ENCODE measurements around the gene OR11H6.
"Not testable (repeated sequence)": the region's sequence is repeated elsewhere in the genome, so short reads cannot be mapped to it uniquely, and the experiment has no call there.

OR11H6 gene, protein sequence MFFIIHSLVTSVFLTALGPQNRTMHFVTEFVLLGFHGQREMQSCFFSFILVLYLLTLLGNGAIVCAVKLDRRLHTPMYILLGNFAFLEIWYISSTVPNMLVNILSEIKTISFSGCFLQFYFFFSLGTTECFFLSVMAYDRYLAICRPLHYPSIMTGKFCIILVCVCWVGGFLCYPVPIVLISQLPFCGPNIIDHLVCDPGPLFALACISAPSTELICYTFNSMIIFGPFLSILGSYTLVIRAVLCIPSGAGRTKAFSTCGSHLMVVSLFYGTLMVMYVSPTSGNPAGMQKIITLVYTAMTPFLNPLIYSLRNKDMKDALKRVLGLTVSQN

GRCh38 chr14:20223410-20223809 lies at the start of gene OR11H6:
Gene OR11H6 (plus strand): TSS chr14:20223710. CDS start chr14:20223710, 0 bp downstream.
- no peak for FAIRE-seq

GRCh38 chr14:20174205-20174604 lies 49.3 kb upstream of the OR11H6 start:
- not testable (repeated sequence) for FAIRE-seq

DNA sequence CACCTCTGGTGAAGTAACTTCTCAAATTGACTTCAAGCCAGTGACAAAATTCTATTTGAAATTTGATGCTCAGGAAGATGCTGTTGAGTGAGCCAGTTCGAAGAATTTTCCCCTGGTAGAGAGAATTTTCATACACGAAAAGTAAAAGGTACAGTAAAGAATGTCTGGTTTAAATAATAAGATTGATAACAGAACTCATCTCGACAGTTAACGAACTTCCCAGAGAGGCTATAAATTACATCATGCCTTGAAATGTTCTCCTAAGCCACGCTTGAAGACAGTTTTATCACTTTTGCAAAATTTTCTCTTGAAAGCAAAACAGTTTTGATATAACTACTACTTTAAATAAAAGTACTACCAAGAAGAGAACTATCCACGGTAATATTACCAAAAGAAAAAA lies 47.2 kb upstream of the OR11H6 start:
- FAIRE-seq = no peak

- FAIRE-seq = no peak
These were observed 46.0 kb upstream of the OR11H6 start for GRCh38 chr14:20177433-20177974.

DNA sequence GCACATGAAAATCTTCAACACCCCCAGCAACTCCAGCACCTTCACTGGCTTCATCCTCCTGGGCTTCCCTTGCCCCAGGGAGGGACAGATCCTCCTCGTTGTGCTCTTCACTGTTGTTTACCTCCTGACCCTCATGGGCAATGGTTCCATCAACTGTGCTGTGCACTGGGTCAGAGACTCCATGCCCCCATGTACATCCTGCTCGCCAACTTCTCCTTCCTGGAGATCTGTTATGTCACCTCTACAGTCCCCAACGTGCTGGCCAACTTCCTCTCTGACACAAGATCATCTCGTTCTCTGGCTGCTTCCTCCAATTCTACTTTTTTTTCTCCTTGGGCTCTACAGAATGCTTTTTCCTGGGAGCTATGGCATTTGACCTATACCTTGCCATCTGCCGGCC lies 44.3 kb upstream of the OR11H6 start:
- no peak for FAIRE-seq

GRCh38 chr14:20179880-20180279 lies 43.6 kb upstream of the OR11H6 start:
- FAIRE-seq = no peak

GRCh38 chr14:20180486-20180885 lies 43.0 kb upstream of the OR11H6 start:
- no peak for FAIRE-seq

DNA sequence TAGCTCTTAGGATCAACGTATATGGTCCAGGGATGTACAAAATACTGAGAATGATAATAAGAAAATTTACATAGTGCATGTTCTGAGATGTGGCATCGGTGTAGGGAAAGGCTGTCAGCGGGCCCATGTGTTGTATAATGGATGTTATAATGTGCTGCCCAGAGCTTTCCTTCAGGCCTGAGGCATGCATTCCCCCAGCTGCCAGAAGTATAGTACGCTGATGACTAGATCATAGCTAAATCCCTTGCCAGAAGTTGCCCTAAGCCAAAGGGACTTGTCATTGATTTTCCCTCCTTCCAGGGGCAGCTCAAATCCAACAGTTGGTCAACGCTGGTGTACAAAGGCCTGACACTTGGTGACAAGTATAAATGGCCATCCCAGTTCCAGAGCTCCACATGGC lies 39.3 kb upstream of the OR11H6 start:
- FAIRE-seq = no peak

DNA sequence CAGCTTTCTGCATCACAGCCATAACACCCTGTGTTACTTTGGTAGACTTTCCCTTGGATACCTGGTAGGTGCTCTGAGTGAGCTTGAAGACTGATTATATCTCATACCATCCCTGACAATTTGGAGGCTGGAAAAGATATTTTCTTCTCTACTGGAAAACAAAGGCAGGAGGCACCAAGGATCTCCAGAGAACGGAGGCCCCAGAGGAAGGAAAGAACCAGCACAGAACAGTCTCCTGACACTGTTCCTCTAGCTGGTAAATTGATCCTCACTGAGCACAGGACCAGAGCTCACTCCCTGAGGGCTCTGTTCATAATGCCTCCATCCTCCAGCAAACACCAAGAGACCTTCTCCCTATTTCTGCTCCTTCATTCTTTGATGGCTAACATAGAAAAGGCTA lies 32.9 kb upstream of the OR11H6 start, which contains the start of gene OR11G2:
Gene OR11G2, plus strand, starts transcription at position 301 of the 400 bp plus-strand sequence. CDS start 6,542 bp downstream, outside the sequence.
- no peak for FAIRE-seq

GRCh38 chr14:20191396-20191795 lies 32.1 kb upstream of the OR11H6 start:
- no peak for FAIRE-seq

GRCh38 chr14:20194101-20194500 lies 29.4 kb upstream of the OR11H6 start:
- FAIRE-seq = no peak

GRCh38 chr14:20195170-20195569 lies 28.3 kb upstream of the OR11H6 start:
- not testable (repeated sequence) for FAIRE-seq

- FAIRE-seq = no peak
These were observed 27.6 kb upstream of the OR11H6 start for GRCh38 chr14:20195911-20196310.

DNA sequence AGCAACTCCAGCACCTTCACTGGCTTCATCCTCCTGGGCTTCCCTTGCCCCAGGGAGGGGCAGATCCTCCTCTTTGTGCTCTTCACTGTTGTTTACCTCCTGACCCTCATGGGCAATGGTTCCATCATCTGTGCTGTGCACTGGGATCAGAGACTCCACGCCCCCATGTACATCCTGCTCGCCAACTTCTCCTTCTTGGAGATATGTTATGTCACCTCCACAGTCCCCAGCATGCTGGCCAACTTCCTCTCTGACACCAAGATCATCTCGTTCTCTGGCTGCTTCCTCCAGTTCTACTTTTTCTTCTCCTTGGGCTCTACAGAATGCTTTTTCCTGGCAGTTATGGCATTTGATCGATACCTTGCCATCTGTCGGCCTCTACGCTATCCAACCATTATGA lies 26.1 kb upstream of the OR11H6 start:
- FAIRE-seq = no peak

- FAIRE-seq = no peak
These were observed 24.5 kb upstream of the OR11H6 start for GRCh38 chr14:20198991-20199390.

GRCh38 chr14:20204721-20205120 lies 18.8 kb upstream of the OR11H6 start:
- FAIRE-seq = no peak

DNA sequence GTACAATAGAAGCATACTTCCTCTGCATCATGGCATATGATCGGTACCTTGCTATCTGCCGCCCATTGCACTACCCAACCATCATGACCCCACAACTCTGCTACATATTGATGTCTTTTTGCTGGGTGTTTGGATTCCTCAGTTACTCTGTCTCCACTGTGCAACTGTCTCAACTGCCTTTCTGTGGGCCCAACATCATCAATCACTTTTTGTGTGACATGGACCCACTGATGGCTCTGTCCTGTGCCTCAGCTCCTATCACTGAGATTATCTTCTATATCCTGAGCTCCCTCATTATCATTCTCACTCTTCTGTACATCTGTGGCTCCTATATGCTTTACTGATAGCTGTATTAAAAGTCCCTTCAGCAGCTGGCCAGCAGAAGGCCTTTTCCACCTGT lies 13.9 kb upstream of the OR11H6 start:
- no peak for FAIRE-seq

DNA sequence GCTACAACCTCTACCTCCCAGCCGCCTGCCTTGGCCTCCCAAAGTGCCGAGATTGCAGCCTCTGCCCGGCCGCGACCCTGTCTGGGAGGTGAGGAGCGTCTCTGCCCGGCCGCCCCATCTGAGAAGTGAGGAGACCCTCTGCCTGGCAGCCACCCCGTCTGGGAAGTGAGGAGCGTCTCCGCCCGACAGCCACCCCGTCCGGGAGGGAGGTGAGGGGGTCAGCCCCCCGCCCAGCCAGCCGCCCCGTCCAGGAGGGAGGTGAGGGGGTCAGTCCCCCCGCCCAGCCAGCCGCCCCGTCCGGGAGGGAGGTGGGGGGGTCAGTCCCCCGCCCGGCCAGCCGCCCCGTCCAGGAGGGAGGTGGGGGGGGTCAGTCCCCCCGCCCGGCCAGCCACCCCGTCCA lies 11.1 kb upstream of the OR11H6 start:
- FAIRE-seq = not testable (repeated sequence)

DNA sequence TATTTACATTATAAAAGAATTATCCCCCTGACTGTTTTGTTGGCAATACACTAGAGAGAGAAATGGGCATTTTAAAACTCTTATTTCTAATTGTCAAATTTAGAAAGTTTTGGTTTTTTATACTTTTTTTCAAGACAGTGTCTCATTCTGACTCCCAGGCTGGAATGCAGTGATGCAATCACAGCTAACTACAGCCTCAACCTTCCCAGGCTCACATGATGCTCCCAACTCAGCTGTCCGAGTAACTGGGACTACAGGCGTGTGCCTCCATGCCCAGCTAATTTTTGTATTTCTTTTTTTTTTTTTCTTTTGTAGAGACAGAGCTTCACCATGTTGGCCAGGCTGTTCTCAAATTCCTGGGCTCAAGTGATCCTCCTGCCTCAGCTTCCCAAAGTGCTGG lies 8.3 kb upstream of the OR11H6 start:
- no peak for FAIRE-seq

DNA sequence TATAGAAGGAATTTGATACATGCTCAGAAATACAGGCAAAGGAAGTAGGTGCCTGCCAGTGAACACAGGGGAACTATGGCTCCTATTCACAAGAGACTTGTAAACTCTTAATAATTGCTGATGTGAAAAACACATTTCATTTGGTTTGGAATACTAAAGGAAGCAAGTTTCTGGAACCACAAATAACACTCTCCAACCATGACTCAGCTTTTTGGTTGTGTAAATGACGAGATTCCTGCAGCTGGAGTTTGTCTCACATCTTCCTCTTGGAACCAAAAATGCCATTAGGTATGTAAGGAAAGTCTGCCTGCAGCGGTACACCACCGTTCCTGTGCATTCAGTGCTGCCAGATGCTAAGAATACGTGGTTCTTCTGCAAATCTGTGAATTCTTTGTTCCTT lies 4.5 kb upstream of the OR11H6 start:
- FAIRE-seq = no peak

DNA sequence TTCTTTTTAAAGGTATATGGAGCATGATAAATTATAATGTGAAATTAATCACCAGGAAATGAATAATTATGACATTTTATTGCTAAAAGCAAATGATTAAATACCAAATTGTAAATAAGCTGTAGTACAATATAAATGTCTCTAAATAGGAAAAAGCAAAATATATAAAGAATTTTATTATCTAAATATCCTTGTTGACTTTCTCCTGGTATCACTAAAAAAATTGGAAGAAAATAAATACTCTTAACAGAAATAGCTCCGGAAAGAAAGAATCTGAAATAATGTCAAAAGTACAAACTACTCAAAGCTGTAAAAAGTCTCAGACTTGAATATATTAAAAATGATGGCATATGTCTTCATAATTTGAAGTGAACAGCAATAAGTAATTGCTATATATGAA lies 5.2 kb downstream of the OR11H6 start, which contains the start of gene OR11H7:
Gene OR11H7, plus strand, starts transcription at position 301 of the 400 bp plus-strand sequence.
- peak; percentile 14 for FAIRE-seq

GRCh38 chr14:20235415-20235814 lies 11.9 kb downstream of the OR11H6 start:
- FAIRE-seq = not testable (repeated sequence)

DNA sequence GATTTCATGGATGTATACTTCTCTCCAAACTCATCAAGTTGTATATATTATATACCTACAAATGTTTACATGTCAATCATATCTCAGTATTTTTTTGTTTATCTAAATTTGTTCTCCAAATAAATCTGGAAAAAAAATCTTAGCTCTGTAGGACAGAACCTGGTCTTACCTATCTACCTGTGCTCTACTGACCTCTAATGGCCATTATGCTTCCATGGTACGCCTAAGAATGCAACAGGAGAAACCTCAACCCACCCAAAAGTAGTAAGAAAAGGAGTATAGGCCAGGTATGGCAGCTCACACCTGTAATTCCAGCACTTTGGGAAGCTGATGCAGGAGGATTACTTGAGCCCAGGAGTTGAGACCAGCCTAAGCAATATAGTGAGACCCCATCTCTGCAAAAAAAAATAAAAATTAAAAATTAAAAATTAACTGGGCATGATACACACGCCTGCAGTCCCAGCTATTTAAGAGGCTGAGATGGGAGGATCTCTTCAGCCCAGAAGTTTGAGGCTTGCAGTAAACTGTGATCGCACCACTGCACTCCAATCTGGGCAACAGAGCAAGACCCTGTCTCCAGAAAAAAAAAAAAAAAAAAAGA lies 24.2 kb downstream of the OR11H6 start:
- FAIRE-seq = no peak

GRCh38 chr14:20262642-20263128 lies 39.2 kb downstream of the OR11H6 start:
- FAIRE-seq = no peak

All from colon (tissue), 2 donors.